Measurements from ENCODE around the gene TUBB8. TPM values are rescaled to one million over a fixed set of nuclear protein-coding genes. Genes with fewer than 3 reads are reported as not detected.

Gene TUBB8
- total and polyA plus RNA-seq, 9 of the 15 experiments (the other 6 are each of a cell fraction or from before 2014, with no cell fraction given): 0.07 TPM; not detected in 8

GRCh38 chr10:87177-88080 lies 38.3 kb upstream of the TUBB8 start (continued):
- no peak for TF ChIP-seq ATF1 (CRISPR knock-in tag; IDR thresholded peaks at IDR 0.05)
- peak; percentile 70 for TF ChIP-seq ATF1 (tag; IDR thresholded peaks at IDR 0.05)
- no peak for TF ChIP-seq ZNF398 (CRISPR knock-in tag; IDR thresholded peaks at IDR 0.05)
- TF ChIP-seq ZNF75A (CRISPR knock-in tag; IDR thresholded peaks at IDR 0.05): peak; percentile 39; the same call in 1 of the 2 replicates
- TF ChIP-seq NRF1 (conservative IDR thresholded peaks at IDR 0.05 in 1 of 2, IDR thresholded peaks at IDR 0.05 in 1 of 2): peak; percentile 24 to 34; a peak in 3 of 4 replicates
- TF ChIP-seq ZBTB11 (CRISPR knock-in tag; IDR thresholded peaks at IDR 0.05): peak in 1 of 3 experiments; percentile 52; a peak in 1 of 6 replicates
- TF ChIP-seq TEAD4 (IDR thresholded peaks at IDR 0.05; ENCODE audit: low read length): peak; percentile 66
- no peak for TF ChIP-seq TEAD4 (CRISPR knock-in tag; IDR thresholded peaks at IDR 0.05; ENCODE audit: borderline replicate concordance)
- TF ChIP-seq FOXA3 (CRISPR knock-in tag; conservative IDR thresholded peaks at IDR 0.05 in 1 of 2, IDR thresholded peaks at IDR 0.05 in 1 of 2): peak in 1 of 2 experiments; percentile 50; a peak in 2 of 4 replicates
- peak; percentile 56; the same call in 1 of the 2 replicates for TF ChIP-seq CTBP1 (IDR thresholded peaks at IDR 0.05; ENCODE audit: borderline replicate concordance)
- TF ChIP-seq BRF1 (IDR thresholded peaks at IDR 0.05; ENCODE audit: borderline replicate concordance, extremely low read depth, insufficient read length): no peak
- peak; percentile 67; the same call in 1 of the 2 replicates for TF ChIP-seq KLF1 (tag; IDR thresholded peaks at IDR 0.05)
- no peak for TF ChIP-seq ZMIZ1 (IDR thresholded peaks at IDR 0.05; ENCODE audit: low read depth in 2 of 2, low read length in 2 of 2)
- peak in 1 of 2 experiments; percentile 82; a peak in 2 of 4 replicates for TF ChIP-seq RCOR1 (IDR thresholded peaks at IDR 0.05; ENCODE audit: borderline replicate concordance in 1 of 2, low read depth in 2 of 2, low read length in 2 of 2)
- no peak for TF ChIP-seq CBFB (CRISPR knock-in tag; IDR thresholded peaks at IDR 0.05)
- no peak for TF ChIP-seq NCOA6 (IDR thresholded peaks at IDR 0.05)
